MM.1S (cell line): Measurements from ENCODE around the gene ZIC2.

Experiments used
- DNase-seq: peaks from one replicate; pipeline ENCODE4 v3.0.0-alpha.2; 2015
- H2AFZ ChIP-seq: fragments of 300-600 bp; sonication (generic); 2 replicates; pipeline ENCODE4 v1.6.0; 2016; ENCODE audit warnings: antibody characterized with exemption, low read length
- H3F3A ChIP-seq: fragments of 300-600 bp; sonication (generic); 2 replicates; pipeline ENCODE4 v1.6.1; 2016; ENCODE audit warnings: mild to moderate bottlenecking, antibody characterized with exemption, low read length, moderate library complexity, mixed read lengths; ENCODE audit not compliant: insufficient read depth
- H3K27ac ChIP-seq: fragments of 300-600 bp; sonication (generic); 2 replicates; pipeline ENCODE4 v1.5.1; 2016; ENCODE audit warnings: mild to moderate bottlenecking, low read length
- H3K27me3 ChIP-seq: fragments of 300-600 bp; sonication (generic); replicated peaks from 2 replicates; pipeline ENCODE4 v1.6.0; 2016; ENCODE audit warnings: low read length; ENCODE audit not compliant: insufficient read depth
- H3K36me3 ChIP-seq: fragments of 300-600 bp; sonication (generic); replicated peaks from 2 replicates; pipeline ENCODE4 v1.6.1; 2016; ENCODE audit warnings: mild to moderate bottlenecking, low read length, mixed read lengths; ENCODE audit not compliant: insufficient read depth
- H3K4me1 ChIP-seq: fragments of 300-600 bp; sonication (generic); 2 replicates; pipeline ENCODE4 v1.6.1; 2016; ENCODE audit warnings: low read length, mixed read lengths
- H3K4me2 ChIP-seq: fragments of 300-600 bp; sonication (generic); 2 replicates; pipeline ENCODE4 v1.6.0; 2016; ENCODE audit warnings: low read depth, low read length
- H3K4me3 ChIP-seq: fragments of 300-600 bp; sonication (generic); 2 replicates; pipeline ENCODE4 v1.5.1; 2016; ENCODE audit warnings: low read length, mixed read lengths
- H3K79me2 ChIP-seq: fragments of 300-600 bp; sonication (generic); 2 replicates; pipeline ENCODE4 v1.6.1; 2016; ENCODE audit warnings: mixed run types, low read length, mixed read lengths
- H3K9ac ChIP-seq: fragments of 300-600 bp; sonication (generic); 2 replicates; pipeline ENCODE4 v1.6.1; 2016; ENCODE audit warnings: low read length, mixed read lengths
- H3K9me2 ChIP-seq: fragments of 300-600 bp; sonication (generic); replicated peaks from 2 replicates; pipeline ENCODE4 v1.6.1; 2016; ENCODE audit warnings: mild to moderate bottlenecking, low read length, mixed read lengths; ENCODE audit not compliant: insufficient read depth
- H3K9me3 ChIP-seq: fragments of 300-600 bp; sonication (generic); replicated peaks from 2 replicates; pipeline ENCODE4 v1.6.1; 2016; ENCODE audit warnings: mild to moderate bottlenecking, low read length, mixed read lengths; ENCODE audit not compliant: insufficient read depth
- H4K20me1 ChIP-seq: fragments of 300-600 bp; sonication (generic); 2 replicates; pipeline ENCODE4 v1.6.1; 2016; ENCODE audit warnings: mild to moderate bottlenecking, low read length, moderate library complexity, mixed read lengths; ENCODE audit not compliant: insufficient read depth
- EZH2 ChIP-seq: fragments of 300-600 bp; sonication (generic); optimal IDR thresholded peaks from 2 replicates; pipeline ENCODE3; 2017; ENCODE audit warnings: low read depth, mild to moderate bottlenecking, antibody characterized with exemption, low read length, mixed read lengths
- EZH2phosphoT487 ChIP-seq: fragments of 300-600 bp; sonication (generic); IDR thresholded peaks from 2 replicates; pipeline ENCODE4 v1.6.1; 2018; ENCODE audit warnings: antibody characterized with exemption, low read length
- TF ChIP-seq, protein P1 (sequence below): fragments of 300-600 bp; sonication (generic); IDR thresholded peaks from 2 replicates; pipeline ENCODE4 v1.5.1; 2016; ENCODE audit warnings: antibody characterized with exemption, low read length, mixed read lengths

ZIC2 gene

DNA sequence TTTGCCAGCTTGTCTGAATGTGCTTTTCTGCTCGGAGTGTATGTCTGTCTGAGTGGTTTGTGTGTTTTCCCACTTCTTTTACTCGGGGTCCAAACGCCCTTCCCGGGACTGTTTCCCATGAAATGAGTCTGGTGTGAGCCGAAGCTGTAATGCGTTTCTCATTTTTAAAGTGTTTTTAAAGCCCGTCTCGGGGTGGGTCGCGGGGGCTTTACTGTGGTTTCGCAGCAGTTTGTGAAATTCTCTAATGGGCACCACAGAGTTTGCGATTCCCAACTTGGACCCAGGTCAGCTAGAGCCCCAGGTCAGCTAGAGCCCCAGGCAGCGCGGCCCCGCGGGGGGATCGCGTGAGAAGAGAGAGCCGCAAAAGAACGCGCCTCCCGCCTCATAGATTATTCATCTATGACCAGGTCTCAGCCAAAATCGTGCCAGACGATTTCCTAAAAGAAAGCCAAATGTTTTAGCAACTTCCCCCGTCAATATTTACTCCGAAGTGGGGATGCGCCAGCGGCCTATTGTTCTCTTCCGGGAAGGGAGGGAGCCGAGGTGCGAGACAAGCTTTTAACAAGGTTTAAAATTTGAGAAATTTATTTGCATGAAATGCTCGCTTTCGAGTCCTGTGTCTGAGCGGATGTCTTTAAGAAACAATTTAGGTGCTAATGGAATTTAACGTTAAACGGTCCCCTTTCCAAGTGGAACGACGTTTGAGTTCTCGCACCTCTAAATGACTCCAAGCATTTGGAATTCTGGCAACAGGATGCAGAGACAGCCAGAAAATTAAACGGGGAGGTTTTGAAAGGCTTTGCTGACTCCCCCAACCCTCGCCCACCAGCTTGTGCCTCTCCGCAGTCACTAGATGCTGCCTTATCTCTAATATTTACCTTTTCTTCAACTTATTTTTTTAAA lies 2.2 kb downstream of the ZIC2 start:
- Histone ChIP-seq H3K27ac (no peak overlapping the region), H2AFZ (no peak overlapping the region), H3K79me2 (no peaks in the 10 kb centered on the region), H3K36me3 (no peaks in the 10 kb centered on the region), H3K9me2 (no peaks in the 10 kb centered on the region), H3K4me2 (no peak overlapping the region), H4K20me1 (no peaks in the 10 kb centered on the region), H3F3A (no peaks in the 10 kb centered on the region), H3K27me3 (peaks cover 19% of the 10 kb centered on the region; the same call in 1 of the 2 replicates), H3K9me3 (no peaks in the 10 kb centered on the region), H3K4me1 (no peaks in the 10 kb centered on the region), H3K9ac (no peak overlapping the region), H3K4me3 (no peak overlapping the region)
- TF ChIP-seq EZH2 (no peak), EZH2phosphoT487 (no peak)
- TF ChIP-seq, protein P1, sequence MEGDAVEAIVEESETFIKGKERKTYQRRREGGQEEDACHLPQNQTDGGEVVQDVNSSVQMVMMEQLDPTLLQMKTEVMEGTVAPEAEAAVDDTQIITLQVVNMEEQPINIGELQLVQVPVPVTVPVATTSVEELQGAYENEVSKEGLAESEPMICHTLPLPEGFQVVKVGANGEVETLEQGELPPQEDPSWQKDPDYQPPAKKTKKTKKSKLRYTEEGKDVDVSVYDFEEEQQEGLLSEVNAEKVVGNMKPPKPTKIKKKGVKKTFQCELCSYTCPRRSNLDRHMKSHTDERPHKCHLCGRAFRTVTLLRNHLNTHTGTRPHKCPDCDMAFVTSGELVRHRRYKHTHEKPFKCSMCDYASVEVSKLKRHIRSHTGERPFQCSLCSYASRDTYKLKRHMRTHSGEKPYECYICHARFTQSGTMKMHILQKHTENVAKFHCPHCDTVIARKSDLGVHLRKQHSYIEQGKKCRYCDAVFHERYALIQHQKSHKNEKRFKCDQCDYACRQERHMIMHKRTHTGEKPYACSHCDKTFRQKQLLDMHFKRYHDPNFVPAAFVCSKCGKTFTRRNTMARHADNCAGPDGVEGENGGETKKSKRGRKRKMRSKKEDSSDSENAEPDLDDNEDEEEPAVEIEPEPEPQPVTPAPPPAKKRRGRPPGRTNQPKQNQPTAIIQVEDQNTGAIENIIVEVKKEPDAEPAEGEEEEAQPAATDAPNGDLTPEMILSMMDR = no peak
- no peak for DNase-seq

DNA sequence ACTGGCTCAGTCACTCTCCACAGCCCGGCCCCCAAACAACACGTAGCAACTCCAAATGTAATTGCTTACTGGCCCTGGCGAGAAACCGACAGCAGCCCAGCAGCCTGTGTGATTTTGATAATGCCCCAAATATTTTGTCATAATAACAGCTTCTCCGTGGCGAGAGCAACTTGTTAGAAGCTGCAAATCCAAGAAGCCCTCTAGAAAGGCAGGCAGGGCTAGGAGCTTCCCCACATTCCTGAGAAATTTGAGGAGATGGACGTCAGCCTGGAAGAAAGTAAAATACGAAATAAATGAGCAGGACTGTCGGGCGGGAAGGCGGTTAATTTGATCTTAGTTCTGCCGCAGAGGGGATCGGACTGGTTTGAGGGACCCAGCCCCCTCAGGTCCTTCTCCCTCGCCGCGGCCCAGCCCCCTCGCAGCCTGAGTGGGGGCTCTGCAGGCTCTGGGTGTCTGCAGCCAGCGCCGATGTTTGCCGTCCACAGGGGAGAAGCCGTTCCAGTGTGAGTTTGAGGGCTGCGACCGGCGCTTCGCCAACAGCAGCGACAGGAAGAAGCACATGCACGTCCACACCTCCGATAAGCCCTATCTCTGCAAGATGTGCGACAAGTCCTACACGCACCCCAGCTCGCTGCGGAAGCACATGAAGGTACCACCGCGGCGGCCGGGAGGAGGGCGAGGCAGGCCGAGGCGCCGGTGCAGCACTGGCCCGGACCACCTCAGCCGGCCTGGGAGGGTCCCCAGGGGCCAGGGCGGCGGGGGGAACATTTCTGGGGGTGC lies 3.1 kb downstream of the ZIC2 start:
- peaks cover 10% of the 10 kb centered on the region; the same call in 1 of the 2 replicates for H3K27me3 ChIP-seq
- no peaks in the 10 kb centered on the region for H3K36me3 ChIP-seq
- no peak overlapping the region for H3K27ac ChIP-seq
- H4K20me1 ChIP-seq = no peaks in the 10 kb centered on the region
- H3K79me2 ChIP-seq = no peaks in the 10 kb centered on the region
- TF ChIP-seq EZH2phosphoT487 (no peak), EZH2 (no peak)
- TF ChIP-seq, protein P1 = no peak
- H2AFZ ChIP-seq = no peak overlapping the region
- no peak overlapping the region for H3K4me2 ChIP-seq
- H3K9ac ChIP-seq = no peak overlapping the region
- H3K4me3 ChIP-seq = no peak overlapping the region
- no peaks in the 10 kb centered on the region for H3K4me1 ChIP-seq
- H3K9me3 ChIP-seq = no peaks in the 10 kb centered on the region
- H3F3A ChIP-seq = no peaks in the 10 kb centered on the region
- H3K9me2 ChIP-seq = no peaks in the 10 kb centered on the region
- DNase-seq = no peak

DNA sequence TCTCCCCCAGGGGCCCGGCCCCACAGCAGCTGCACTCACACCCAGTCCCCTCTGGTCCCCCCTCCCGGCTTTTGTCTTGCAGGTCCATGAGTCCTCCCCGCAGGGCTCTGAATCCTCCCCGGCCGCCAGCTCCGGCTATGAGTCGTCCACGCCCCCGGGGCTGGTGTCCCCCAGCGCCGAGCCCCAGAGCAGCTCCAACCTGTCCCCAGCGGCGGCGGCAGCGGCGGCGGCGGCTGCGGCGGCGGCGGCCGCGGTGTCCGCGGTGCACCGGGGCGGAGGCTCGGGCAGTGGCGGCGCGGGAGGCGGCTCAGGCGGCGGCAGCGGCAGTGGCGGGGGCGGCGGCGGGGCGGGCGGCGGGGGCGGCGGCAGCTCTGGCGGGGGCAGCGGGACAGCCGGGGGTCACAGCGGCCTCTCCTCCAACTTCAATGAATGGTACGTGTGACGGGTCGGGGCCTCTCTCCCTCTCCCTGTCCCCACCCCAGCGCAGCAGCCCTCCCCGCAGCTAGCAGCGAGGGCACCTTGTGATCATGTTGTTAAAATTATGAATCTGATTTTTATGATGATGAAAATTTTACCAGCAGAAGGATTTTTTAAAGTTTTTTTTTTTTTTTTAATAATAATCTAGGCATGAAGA lies 3.8 kb downstream of the ZIC2 start:
- Histone ChIP-seq H3F3A (no peaks in the 10 kb centered on the region), H2AFZ (no peak overlapping the region), H3K27me3 (peaks cover 9% of the 10 kb centered on the region; the same call in 1 of the 2 replicates), H3K79me2 (no peaks in the 10 kb centered on the region), H3K4me1 (no peaks in the 10 kb centered on the region), H3K4me2 (no peak overlapping the region), H3K9me2 (no peaks in the 10 kb centered on the region), H3K36me3 (no peaks in the 10 kb centered on the region), H3K27ac (no peak overlapping the region), H4K20me1 (no peaks in the 10 kb centered on the region), H3K9ac (no peak overlapping the region), H3K9me3 (no peaks in the 10 kb centered on the region), H3K4me3 (no peak overlapping the region)
- no peak for DNase-seq
- TF ChIP-seq, protein P1 = no peak
- TF ChIP-seq EZH2phosphoT487 = no peak
- no peak for TF ChIP-seq EZH2
